Neural progenitor cell (in vitro differentiated cells): ENCODE data around the gene SEC23B.

ENCODE experiments used
- EZH2phosphoT487 ChIP-seq: fragments of 200-600 bp; sonication (generic); IDR thresholded peaks from 2 replicates; pipeline ENCODE4 v1.6.1; 2017; ENCODE audit warnings: antibody characterized with exemption
- TF ChIP-seq, protein P1 (sequence below): fragments of 200-600 bp; sonication (generic); IDR thresholded peaks from 2 replicates; pipeline ENCODE4 v1.5.1; 2017; ENCODE audit warnings: antibody characterized with exemption, mild to moderate bottlenecking

- no peak for TF ChIP-seq EZH2phosphoT487
- TF ChIP-seq, protein P1, sequence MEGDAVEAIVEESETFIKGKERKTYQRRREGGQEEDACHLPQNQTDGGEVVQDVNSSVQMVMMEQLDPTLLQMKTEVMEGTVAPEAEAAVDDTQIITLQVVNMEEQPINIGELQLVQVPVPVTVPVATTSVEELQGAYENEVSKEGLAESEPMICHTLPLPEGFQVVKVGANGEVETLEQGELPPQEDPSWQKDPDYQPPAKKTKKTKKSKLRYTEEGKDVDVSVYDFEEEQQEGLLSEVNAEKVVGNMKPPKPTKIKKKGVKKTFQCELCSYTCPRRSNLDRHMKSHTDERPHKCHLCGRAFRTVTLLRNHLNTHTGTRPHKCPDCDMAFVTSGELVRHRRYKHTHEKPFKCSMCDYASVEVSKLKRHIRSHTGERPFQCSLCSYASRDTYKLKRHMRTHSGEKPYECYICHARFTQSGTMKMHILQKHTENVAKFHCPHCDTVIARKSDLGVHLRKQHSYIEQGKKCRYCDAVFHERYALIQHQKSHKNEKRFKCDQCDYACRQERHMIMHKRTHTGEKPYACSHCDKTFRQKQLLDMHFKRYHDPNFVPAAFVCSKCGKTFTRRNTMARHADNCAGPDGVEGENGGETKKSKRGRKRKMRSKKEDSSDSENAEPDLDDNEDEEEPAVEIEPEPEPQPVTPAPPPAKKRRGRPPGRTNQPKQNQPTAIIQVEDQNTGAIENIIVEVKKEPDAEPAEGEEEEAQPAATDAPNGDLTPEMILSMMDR: no peak
Observed at GRCh38 chr20:18553746-18554145, 46.0 kb downstream of the SEC23B start.
